PC-9 (cell line): ENCODE data around the gene TMCC2. TPM values are rescaled to one million over a fixed set of nuclear protein-coding genes. Genes with fewer than 3 reads are reported as not detected.

Source experiments
- BruUV-seq: library from RNA; stranded (reverse); fragments of 400-500 nt; replicated peaks from 2 replicates; lab custom pipeline; 2021; lab: Mats Ljungman, UMichigan
- CTCF ChIA-PET: fragments of 300-600 bp; sonication (Branson Sonifier 250); formaldehyde crosslinking; loops from one replicate; lab custom pipeline; 2022; ENCODE audit warnings: antibody characterized with exemption; lab: Charles Lee
- POLR2A ChIA-PET: fragments of 300-600 bp; sonication (Branson Sonifier 250); formaldehyde crosslinking; loops from one replicate; lab custom pipeline; 2022; ENCODE audit warnings: antibody characterized with exemption; ENCODE audit not compliant: unreplicated experiment; lab: Charles Lee
- DNase-seq, 2 experiments: peaks; one replicate each; pipeline versions ENCODE4 v3.0.0 to v3.0.0-alpha.2; 2015 to 2022; ENCODE audit warnings: mixed read lengths in 1 of 2
- H2AFZ ChIP-seq: fragments of 200-600 bp; sonication (generic); 2 replicates; pipeline ENCODE4 v1.8.1; 2017; ENCODE audit warnings: antibody characterized with exemption
- H3F3A ChIP-seq: fragments of 200-600 bp; sonication (generic); 2 replicates; pipeline ENCODE4 v1.8.1; 2017; ENCODE audit warnings: antibody characterized with exemption, mild to moderate bottlenecking, low read depth; ENCODE audit not compliant: insufficient read depth
- H3K27ac ChIP-seq: fragments of 200-600 bp; sonication (generic); 2 replicates; pipeline ENCODE4 v1.6.1; 2016; ENCODE audit warnings: mixed run types
- H3K27me3 ChIP-seq: fragments of 200-600 bp; sonication (generic); 2 replicates; pipeline ENCODE4 v1.6.1; 2016; ENCODE audit warnings: low read depth, mixed run types; ENCODE audit not compliant: insufficient read depth
- H3K36me3 ChIP-seq: fragments of 200-600 bp; sonication (generic); 2 replicates; pipeline ENCODE4 v1.6.1; 2016; ENCODE audit warnings: low read depth, mixed run types
- H3K4me1 ChIP-seq: fragments of 200-600 bp; sonication (generic); replicated peaks from 2 replicates; pipeline ENCODE4 v1.6.1; 2016; ENCODE audit warnings: mixed run types; ENCODE audit not compliant: insufficient read depth
- H3K4me2 ChIP-seq: fragments of 200-600 bp; sonication (generic); 2 replicates; pipeline ENCODE4 v1.6.1; 2017; ENCODE audit warnings: mixed run types
- H3K4me3 ChIP-seq: fragments of 200-600 bp; sonication (generic); 2 replicates; pipeline ENCODE4 v1.6.1; 2016; ENCODE audit warnings: mixed run types
- H3K79me2 ChIP-seq: fragments of 200-600 bp; sonication (generic); 2 replicates; pipeline ENCODE4 v1.6.1; 2017; ENCODE audit warnings: low read depth, mixed run types
- H3K9me2 ChIP-seq: fragments of 200-600 bp; sonication (generic); 2 replicates; pipeline ENCODE4 v1.8.1; 2017; ENCODE audit warnings: mild to moderate bottlenecking; ENCODE audit not compliant: insufficient read depth
- H3K9me3 ChIP-seq: fragments of 200-600 bp; sonication (generic); 2 replicates; pipeline ENCODE4 v1.8.1; 2016; ENCODE audit warnings: low read depth; ENCODE audit not compliant: insufficient read depth
- H4K20me1 ChIP-seq: fragments of 200-600 bp; sonication (generic); 2 replicates; pipeline ENCODE4 v1.8.1; 2017; ENCODE audit not compliant: insufficient read depth
- CTCF ChIP-seq: fragments of 200-600 bp; sonication (generic); conservative IDR thresholded peaks from 2 replicates; pipeline ENCODE4 v1.6.1; 2017; ENCODE audit warnings: mixed run types, antibody characterized with exemption, mild to moderate bottlenecking, moderate library complexity
- EZH2 ChIP-seq: fragments of 200-600 bp; sonication (generic); IDR thresholded peaks from 2 replicates; pipeline ENCODE4 v1.8.0; 2017; ENCODE audit warnings: antibody characterized with exemption, low read depth
- intact Hi-C: fragments of 100-400 bp; cut with micrococcal nuclease; formaldehyde crosslinking; loops from one replicate; pipeline ENCODE4 v1.10.0; 2022; ENCODE audit not compliant: unreplicated experiment
- total RNA-seq: library from RNA; stranded (reverse); gene quantifications from 2 replicates; pipeline ENCODE4 v1.2.3, GENCODE V29; 2021

TMCC2 gene
- total RNA-seq, 1 experiment from 2014 or later, result 0.79 TPM

DNA sequence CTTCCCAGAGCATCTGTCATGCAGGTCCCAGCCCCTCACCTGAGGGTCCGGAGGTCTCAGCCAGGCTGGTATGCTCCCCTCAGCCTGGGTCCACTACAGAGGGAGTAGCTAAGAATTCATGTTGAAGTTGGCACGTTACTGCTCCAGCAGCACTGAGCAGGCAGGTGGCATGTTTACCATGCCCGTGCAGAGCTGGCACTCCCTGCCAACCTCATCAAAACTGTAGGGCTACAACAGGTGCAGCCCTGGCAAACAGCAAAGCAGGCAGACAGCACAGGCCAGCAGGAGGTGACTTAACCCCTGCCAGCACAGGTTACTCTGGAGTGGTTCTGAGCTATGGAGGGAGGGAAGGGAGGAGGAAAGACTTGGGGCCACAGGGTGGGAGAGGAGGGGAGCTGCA lies 47.4 kb downstream of the TMCC2 start:
- intact Hi-C loops, result no loop called here
- no peaks in the 10 kb centered on the region for H3K9me2 ChIP-seq
- CTCF ChIA-PET, result interaction anchor here (0.8 to 3.5 kb wide), 3 partner anchors 42 to 62 kb away, joined by 3 to 69 read pairs (median 3); no protein-coding TSS in a partner anchor
- no peaks in the 10 kb centered on the region for H3F3A ChIP-seq
- TF ChIP-seq CTCF, result no peak
- no peak overlapping the region for H3K27ac ChIP-seq
- no peaks in the 10 kb centered on the region for H4K20me1 ChIP-seq
- H3K4me3 ChIP-seq, result no peak overlapping the region
- POLR2A ChIA-PET, result no interaction called here
- no peaks in the 10 kb centered on the region for H3K79me2 ChIP-seq
- H2AFZ ChIP-seq, result no peak overlapping the region
- no TSS peak for BruUV-seq
- H3K9me3 ChIP-seq, result no peaks in the 10 kb centered on the region
- no peak for DNase-seq
- no peaks in the 10 kb centered on the region for H3K27me3 ChIP-seq
- H3K4me1 ChIP-seq, result peaks cover 5% of the 10 kb centered on the region
- no peak overlapping the region for H3K4me2 ChIP-seq
- no peaks in the 10 kb centered on the region for H3K36me3 ChIP-seq

- H4K20me1 ChIP-seq, result no peaks in the 10 kb centered on the region
- DNase-seq, result no peak
- H3K27ac ChIP-seq, result no peak overlapping the region
Measured at GRCh38 chr1:205275916-205276688, 48.4 kb downstream of the TMCC2 start.

GRCh38 chr1:205276689-205277065 lies 48.9 kb downstream of the TMCC2 start:
- intact Hi-C loops, result no loop called here
- H3K4me3 ChIP-seq, result no peak overlapping the region
- ChIA-PET CTCF (no interaction called here), POLR2A (no interaction called here)
- no peaks in the 10 kb centered on the region for H4K20me1 ChIP-seq
- no peak overlapping the region for H3K4me2 ChIP-seq
- H2AFZ ChIP-seq, result no peak overlapping the region
- no peaks in the 10 kb centered on the region for H3K27me3 ChIP-seq
- no peaks in the 10 kb centered on the region for H3F3A ChIP-seq
- H3K79me2 ChIP-seq, result no peaks in the 10 kb centered on the region
- no peaks in the 10 kb centered on the region for H3K36me3 ChIP-seq
- H3K27ac ChIP-seq, result no peak overlapping the region
- no peak for TF ChIP-seq EZH2
- no peak for TF ChIP-seq CTCF
- no TSS peak for BruUV-seq
- H3K9me3 ChIP-seq, result no peaks in the 10 kb centered on the region
- no peak for DNase-seq
- H3K9me2 ChIP-seq, result no peaks in the 10 kb centered on the region
- no peaks in the 10 kb centered on the region; the same call in 1 of the 2 replicates for H3K4me1 ChIP-seq

More at GRCh38 chr1:205275916-205276688, 48.4 kb downstream of the TMCC2 start:
- no peak for TF ChIP-seq EZH2
- TF ChIP-seq CTCF, result no peak
- Histone ChIP-seq H3K79me2 (no peaks in the 10 kb centered on the region), H3K36me3 (no peaks in the 10 kb centered on the region), H3K27me3 (no peaks in the 10 kb centered on the region), H3F3A (no peaks in the 10 kb centered on the region), H2AFZ (no peak overlapping the region), H3K9me3 (no peaks in the 10 kb centered on the region), H3K9me2 (no peaks in the 10 kb centered on the region), H3K4me2 (no peak overlapping the region), H3K4me1 (no peaks in the 10 kb centered on the region; the same call in 1 of the 2 replicates), H3K4me3 (no peak overlapping the region)
- CTCF ChIA-PET, result interaction anchor here (0.7 to 3.5 kb wide), 4 partner anchors 41 to 61 kb away, joined by 3 to 69 read pairs (median 3); no protein-coding TSS in a partner anchor
- no TSS peak for BruUV-seq
- POLR2A ChIA-PET, result no interaction called here
- intact Hi-C loops, result no loop called here
